IPS DF 19.7 (cell line): ENCODE measurements around the gene MDH1B.

Experiments
- DNase-seq: peaks from one replicate; pipeline ENCODE4 v3.0.0-alpha.2; 2013; ENCODE audit warnings: low read depth, low spot score

The MDH1B gene

DNA sequence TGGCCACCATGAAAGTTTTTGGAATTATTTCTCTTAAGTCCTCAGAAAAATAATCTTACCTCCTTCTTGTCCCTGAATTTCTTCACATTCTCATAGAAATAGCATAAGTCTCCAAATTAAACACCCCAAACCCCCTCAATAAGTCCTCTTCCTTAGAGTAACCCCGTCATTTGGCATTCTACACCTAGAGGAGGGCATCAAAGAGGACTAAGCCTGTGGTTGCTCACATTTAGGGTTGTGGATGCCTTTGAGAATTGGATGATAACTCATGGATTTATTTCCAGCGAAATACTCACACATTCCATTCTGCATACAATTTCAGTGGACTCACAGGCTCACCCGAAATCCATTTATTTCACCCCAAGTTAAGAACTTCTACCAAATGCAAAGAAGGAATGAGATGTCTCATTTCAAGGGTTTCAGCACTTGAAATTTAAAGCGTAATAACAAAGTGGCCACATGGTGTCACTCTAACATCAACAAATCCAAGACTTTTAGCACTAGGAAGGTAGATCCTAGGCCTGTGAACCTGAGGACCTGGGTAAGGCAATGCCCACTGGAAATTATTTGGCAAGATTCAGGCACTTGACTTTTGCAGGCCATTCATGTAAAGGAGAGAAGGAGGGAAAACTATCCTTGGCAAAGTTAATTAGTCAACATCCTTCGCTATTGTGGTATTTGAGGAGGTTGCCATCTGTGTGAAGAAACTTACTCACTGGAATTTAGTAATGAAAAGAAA is 71.6 kb downstream of the MDH1B start:
- DNase-seq = peak; percentile 25

GRCh38 chr2:206692971-206693370 is 72.2 kb downstream of the MDH1B start:
- no peak for DNase-seq

- no peak for DNase-seq
Observed at GRCh38 chr2:206688990-206689389, 76.1 kb downstream of the MDH1B start.

DNA sequence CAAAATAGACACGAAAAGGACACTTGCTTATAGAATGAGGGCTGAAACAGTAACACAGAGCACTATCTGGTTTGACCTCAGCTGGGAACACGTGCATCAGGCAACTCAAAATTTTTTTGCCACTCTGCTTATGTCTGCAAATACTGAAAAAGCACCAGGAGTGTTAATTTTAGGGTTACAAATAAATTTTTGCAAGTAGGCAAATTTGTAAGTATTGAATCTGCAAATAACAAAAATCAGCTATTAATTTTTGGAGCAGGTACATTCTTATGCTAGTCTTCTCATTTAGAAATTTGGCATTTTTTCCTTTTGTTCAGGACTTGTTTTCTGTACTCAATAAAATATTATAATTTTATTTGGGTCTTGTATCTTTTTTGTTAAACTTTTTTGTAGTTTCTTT is 76.7 kb downstream of the MDH1B start:
- DNase-seq = no peak
